Measurements from ENCODE around the gene MMEL1. TPM values are rescaled to one million over a fixed set of nuclear protein-coding genes. Genes with fewer than 3 reads are reported as not detected.

The MMEL1 gene
- total RNA-seq, 1 experiment from 2014 or later = not detected

DNA sequence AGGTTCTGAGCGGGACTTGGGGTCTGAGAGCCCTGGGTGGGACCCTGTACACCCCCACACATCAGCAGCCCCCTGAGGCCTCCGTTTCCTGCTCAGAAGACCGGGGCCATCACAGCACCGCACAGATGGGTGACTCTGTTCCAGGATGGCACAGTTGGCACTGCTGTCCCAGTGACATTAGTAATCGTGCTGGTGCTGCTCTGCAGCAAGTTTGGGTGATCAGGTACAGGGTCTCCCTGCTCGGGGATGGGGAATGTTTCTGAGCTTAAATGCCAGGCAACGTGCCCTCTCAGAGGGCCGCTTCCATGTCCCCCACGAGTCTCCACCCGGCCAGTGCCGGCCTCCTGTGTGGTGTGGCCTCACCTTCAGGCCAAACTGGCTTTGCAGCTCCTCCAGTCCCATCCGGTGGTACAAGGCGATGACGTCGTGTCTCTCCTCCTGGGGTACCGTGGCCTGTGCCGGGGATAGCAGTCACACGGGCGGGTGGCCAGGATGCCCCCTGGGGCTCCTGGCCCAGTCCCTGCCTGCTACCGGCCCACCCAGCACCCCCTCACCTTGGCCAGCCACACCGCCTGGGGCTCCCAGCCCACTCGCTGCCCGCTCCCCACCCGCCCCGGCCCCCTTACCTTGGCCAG, 29.2 kb downstream of the MMEL1 start (continued):
- TF ChIP-seq, protein P1, sequence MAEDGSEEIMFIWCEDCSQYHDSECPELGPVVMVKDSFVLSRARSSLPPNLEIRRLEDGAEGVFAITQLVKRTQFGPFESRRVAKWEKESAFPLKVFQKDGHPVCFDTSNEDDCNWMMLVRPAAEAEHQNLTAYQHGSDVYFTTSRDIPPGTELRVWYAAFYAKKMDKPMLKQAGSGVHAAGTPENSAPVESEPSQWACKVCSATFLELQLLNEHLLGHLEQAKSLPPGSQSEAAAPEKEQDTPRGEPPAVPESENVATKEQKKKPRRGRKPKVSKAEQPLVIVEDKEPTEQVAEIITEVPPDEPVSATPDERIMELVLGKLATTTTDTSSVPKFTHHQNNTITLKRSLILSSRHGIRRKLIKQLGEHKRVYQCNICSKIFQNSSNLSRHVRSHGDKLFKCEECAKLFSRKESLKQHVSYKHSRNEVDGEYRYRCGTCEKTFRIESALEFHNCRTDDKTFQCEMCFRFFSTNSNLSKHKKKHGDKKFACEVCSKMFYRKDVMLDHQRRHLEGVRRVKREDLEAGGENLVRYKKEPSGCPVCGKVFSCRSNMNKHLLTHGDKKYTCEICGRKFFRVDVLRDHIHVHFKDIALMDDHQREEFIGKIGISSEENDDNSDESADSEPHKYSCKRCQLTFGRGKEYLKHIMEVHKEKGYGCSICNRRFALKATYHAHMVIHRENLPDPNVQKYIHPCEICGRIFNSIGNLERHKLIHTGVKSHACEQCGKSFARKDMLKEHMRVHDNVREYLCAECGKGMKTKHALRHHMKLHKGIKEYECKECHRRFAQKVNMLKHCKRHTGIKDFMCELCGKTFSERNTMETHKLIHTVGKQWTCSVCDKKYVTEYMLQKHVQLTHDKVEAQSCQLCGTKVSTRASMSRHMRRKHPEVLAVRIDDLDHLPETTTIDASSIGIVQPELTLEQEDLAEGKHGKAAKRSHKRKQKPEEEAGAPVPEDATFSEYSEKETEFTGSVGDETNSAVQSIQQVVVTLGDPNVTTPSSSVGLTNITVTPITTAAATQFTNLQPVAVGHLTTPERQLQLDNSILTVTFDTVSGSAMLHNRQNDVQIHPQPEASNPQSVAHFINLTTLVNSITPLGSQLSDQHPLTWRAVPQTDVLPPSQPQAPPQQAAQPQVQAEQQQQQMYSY (CRISPR knock-in tag; IDR thresholded peaks at IDR 0.05) = no peak

DNA sequence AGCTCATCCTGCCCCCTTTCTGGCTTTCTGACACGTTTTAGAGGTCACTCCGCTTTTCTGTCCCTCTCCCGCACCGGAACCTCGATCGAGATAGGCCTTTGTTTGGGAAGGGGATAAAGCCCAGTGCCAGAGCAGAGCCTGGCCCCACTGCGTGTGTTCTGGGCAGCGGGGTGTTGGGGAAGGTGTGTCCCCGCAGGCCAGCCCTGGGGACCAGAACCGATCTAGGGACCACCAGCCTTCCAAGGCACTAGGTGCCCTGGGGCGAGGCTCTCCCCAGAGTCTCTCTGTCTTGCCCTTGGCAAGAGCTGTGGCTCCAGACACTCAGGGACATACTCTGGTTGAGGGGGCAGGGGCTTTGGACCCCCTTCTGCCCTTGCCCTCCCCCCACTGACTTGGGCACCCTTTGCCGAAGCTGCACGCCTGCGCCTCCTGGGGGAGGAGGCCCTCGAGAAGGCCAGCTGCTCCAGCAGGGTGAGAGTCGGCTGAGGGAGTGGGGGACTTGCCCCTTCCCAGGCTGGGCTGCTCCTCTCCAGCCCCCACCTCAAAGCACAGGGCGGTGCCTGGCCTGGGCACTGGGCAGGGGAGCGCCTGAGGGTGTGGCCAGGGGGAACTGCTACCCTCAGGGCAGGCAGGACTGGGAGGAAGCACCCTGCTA, 29.8 kb downstream of the MMEL1 start:
- DNase-seq (ENCODE audit: low spot score) = no peak
- POLR2A ChIA-PET = no interaction called here
- H3K27ac Mint-ChIP-seq = no peak overlapping the region
- no peaks in the 10 kb centered on the region; the same call in 1 of the 2 replicates for H3K27me3 Mint-ChIP-seq (ENCODE audit: low read depth)
- no peak for ATAC-seq
- TF ChIP-seq RELA (CRISPR knock-in tag; IDR thresholded peaks at IDR 0.05; ENCODE audit: borderline replicate concordance) (no peak), ESRRA (CRISPR knock-in tag; IDR thresholded peaks at IDR 0.05; ENCODE audit: borderline replicate concordance) (no peak), ATF1 (CRISPR knock-in tag; IDR thresholded peaks at IDR 0.05) (no peak), FOXP4 (CRISPR knock-in tag; IDR thresholded peaks at IDR 0.05) (no peak), PRRX2 (CRISPR knock-in tag; IDR thresholded peaks at IDR 0.05) (no peak), KAT7 (CRISPR knock-in tag; IDR thresholded peaks at IDR 0.05; ENCODE audit: borderline replicate concordance) (no peak), TCF7 (CRISPR knock-in tag; IDR thresholded peaks at IDR 0.05; ENCODE audit: low read depth) (no peak), ZNF671 (CRISPR knock-in tag; IDR thresholded peaks at IDR 0.05) (no peak), CREM (CRISPR knock-in tag; IDR thresholded peaks at IDR 0.05) (no peak), TEAD1 (CRISPR knock-in tag; IDR thresholded peaks at IDR 0.05) (no peak), GRHL2 (CRISPR knock-in tag; IDR thresholded peaks at IDR 0.05; ENCODE audit: insufficient replicate concordance, severe bottlenecking) (no peak), ZNF138 (CRISPR knock-in tag; conservative IDR thresholded peaks at IDR 0.05) (no peak), NR3C1 (CRISPR knock-in tag; conservative IDR thresholded peaks at IDR 0.05; ENCODE audit: low read depth) (no peak), E2F4 (CRISPR knock-in tag; IDR thresholded peaks at IDR 0.05; ENCODE audit: borderline replicate concordance, low read depth) (no peak), GABPB1 (CRISPR knock-in tag; IDR thresholded peaks at IDR 0.05) (no peak)
- TF ChIP-seq, protein P2, sequence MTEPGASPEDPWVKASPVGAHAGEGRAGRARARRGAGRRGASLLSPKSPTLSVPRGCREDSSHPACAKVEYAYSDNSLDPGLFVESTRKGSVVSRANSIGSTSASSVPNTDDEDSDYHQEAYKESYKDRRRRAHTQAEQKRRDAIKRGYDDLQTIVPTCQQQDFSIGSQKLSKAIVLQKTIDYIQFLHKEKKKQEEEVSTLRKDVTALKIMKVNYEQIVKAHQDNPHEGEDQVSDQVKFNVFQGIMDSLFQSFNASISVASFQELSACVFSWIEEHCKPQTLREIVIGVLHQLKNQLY (CRISPR knock-in tag; IDR thresholded peaks at IDR 0.05) = no peak
- TF ChIP-seq, protein P3, sequence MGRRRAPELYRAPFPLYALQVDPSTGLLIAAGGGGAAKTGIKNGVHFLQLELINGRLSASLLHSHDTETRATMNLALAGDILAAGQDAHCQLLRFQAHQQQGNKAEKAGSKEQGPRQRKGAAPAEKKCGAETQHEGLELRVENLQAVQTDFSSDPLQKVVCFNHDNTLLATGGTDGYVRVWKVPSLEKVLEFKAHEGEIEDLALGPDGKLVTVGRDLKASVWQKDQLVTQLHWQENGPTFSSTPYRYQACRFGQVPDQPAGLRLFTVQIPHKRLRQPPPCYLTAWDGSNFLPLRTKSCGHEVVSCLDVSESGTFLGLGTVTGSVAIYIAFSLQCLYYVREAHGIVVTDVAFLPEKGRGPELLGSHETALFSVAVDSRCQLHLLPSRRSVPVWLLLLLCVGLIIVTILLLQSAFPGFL (CRISPR knock-in tag; IDR thresholded peaks at IDR 0.05; ENCODE audit: borderline replicate concordance) = no peak
- TF ChIP-seq, protein P4, sequence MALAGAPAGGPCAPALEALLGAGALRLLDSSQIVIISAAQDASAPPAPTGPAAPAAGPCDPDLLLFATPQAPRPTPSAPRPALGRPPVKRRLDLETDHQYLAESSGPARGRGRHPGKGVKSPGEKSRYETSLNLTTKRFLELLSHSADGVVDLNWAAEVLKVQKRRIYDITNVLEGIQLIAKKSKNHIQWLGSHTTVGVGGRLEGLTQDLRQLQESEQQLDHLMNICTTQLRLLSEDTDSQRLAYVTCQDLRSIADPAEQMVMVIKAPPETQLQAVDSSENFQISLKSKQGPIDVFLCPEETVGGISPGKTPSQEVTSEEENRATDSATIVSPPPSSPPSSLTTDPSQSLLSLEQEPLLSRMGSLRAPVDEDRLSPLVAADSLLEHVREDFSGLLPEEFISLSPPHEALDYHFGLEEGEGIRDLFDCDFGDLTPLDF (CRISPR knock-in tag; IDR thresholded peaks at IDR 0.05) = no peak
- TF ChIP-seq, protein P1 (CRISPR knock-in tag; IDR thresholded peaks at IDR 0.05) = no peak
- H3K4me3 Mint-ChIP-seq = no peak overlapping the region
- no peaks in the 10 kb centered on the region for H3K4me1 Mint-ChIP-seq
- peaks cover 9% of the 10 kb centered on the region for H3K9me3 Mint-ChIP-seq
- CTCF ChIA-PET = interaction anchor here (1.1 kb wide), 1 partner anchor 54 kb away, joined by 3 read pairs; no protein-coding TSS in a partner anchor
- H3K36me3 Mint-ChIP-seq = no peaks in the 10 kb centered on the region
